Keratinocyte (primary cell): ENCODE results near the gene ZBTB20. TPM values are rescaled to one million over a fixed set of nuclear protein-coding genes. Genes with fewer than 3 reads are reported as not detected.

ENCODE experiments used
- DNase-seq: peaks from one replicate; pipeline ENCODE4 v3.0.0-alpha.2; 2011; ENCODE audit warnings: low read depth, missing footprints, low spot score
- FAIRE-seq: peaks from 2 replicates; lab custom pipeline; 2011; peaks lifted over from hg19 to GRCh38; lab: Jason Lieb, UNC
- H2AFZ ChIP-seq: 2 replicates; pipeline ENCODE4 v1.6.0; 2012; ENCODE audit warnings: low read length, control low read depth, inconsistent platforms; ENCODE audit not compliant: control insufficient read depth
- H3K27ac ChIP-seq: 2 replicates; pipeline ENCODE4 v1.5.1; 2011; ENCODE audit warnings: low read length; ENCODE audit not compliant: control insufficient read depth, insufficient read depth
- H3K27me3 ChIP-seq: 3 replicates; pipeline ENCODE4 v1.6.0; 2011; ENCODE audit warnings: low read length; ENCODE audit not compliant: control insufficient read depth, insufficient read depth; ENCODE audit errors: extremely low read depth
- H3K36me3 ChIP-seq, 2 experiments: 2 replicates in 1 of 2; 3 replicates in 1 of 2; pipeline ENCODE4 v1.5.1; 2011; ENCODE audit warnings: low read length in 2 of 2, mild to moderate bottlenecking in 1 of 2; ENCODE audit not compliant: control insufficient read depth in 2 of 2, insufficient read depth in 2 of 2; ENCODE audit errors: extremely low read depth in 1 of 2
- H3K4me1 ChIP-seq: 3 replicates; pipeline ENCODE4 v1.5.1; 2011; ENCODE audit warnings: low read length; ENCODE audit not compliant: control insufficient read depth, insufficient read depth; ENCODE audit errors: extremely low read depth
- H3K4me2 ChIP-seq: 3 replicates; pipeline ENCODE4 v1.6.0; 2011; ENCODE audit warnings: low read depth, low read length; ENCODE audit not compliant: control insufficient read depth, insufficient read depth; ENCODE audit errors: extremely low read depth
- H3K4me3 ChIP-seq, 3 experiments: fragments of 200-600 bp in 1 of 3; sonication (generic) in 1 of 3; 2 replicates in 2 of 3; 3 replicates in 1 of 3; pipeline ENCODE4 v1.5.1; 2011 to 2016; ENCODE audit warnings: low read length in 3 of 3, mild to moderate bottlenecking in 3 of 3, control low read depth in 2 of 3, inconsistent platforms in 1 of 3, low read depth in 1 of 3, mixed read lengths in 1 of 3, mixed run types in 1 of 3, moderate library complexity in 1 of 3; ENCODE audit not compliant: control insufficient read depth in 2 of 3, insufficient read depth in 2 of 3; ENCODE audit errors: extremely low read depth in 1 of 3
- H3K79me2 ChIP-seq: 2 replicates; pipeline ENCODE4 v1.6.0; 2012; ENCODE audit warnings: low read length; ENCODE audit not compliant: control insufficient read depth, insufficient read depth
- H3K9ac ChIP-seq: 3 replicates; pipeline ENCODE4 v1.6.0; 2011; ENCODE audit warnings: low read length; ENCODE audit not compliant: control insufficient read depth, insufficient read depth; ENCODE audit errors: extremely low read depth
- H3K9me1 ChIP-seq: 3 replicates; pipeline ENCODE4 v1.6.0; 2011; ENCODE audit warnings: low read length; ENCODE audit not compliant: control insufficient read depth, insufficient read depth; ENCODE audit errors: extremely low read depth
- H3K9me3 ChIP-seq: 2 replicates; pipeline ENCODE4 v1.5.1; 2012; ENCODE audit warnings: low read depth, low read length; ENCODE audit not compliant: control insufficient read depth
- H4K20me1 ChIP-seq: 3 replicates; pipeline ENCODE4 v1.6.0; 2011; ENCODE audit warnings: low read length; ENCODE audit not compliant: control insufficient read depth, insufficient read depth; ENCODE audit errors: extremely low read depth
- EZH2 ChIP-seq: IDR thresholded peaks from one replicate; pipeline ENCODE4 v1.6.1; 2012; ENCODE audit warnings: inconsistent platforms, mild to moderate bottlenecking, low read length, moderate library complexity
- dilution Hi-C: fragments of 300-500 bp; cut with MboI; formaldehyde crosslinking; loops from one replicate; pipeline ENCODE4 v1.7.0; 2020; ENCODE audit warnings: low sequenced_read_pairs; ENCODE audit not compliant: extremely low pct_ligation_motif_present
- polyA plus RNA-seq, 5 experiments: library from polyadenylated mRNA; depleted of rRNA in 3 of 5; stranded (reverse) in 3 of 5; stranded (forward) in 1 of 5; unstranded in 1 of 5; fragments of >200 nt; gene quantifications; 1 replicate in 1 of 5; 2 replicates in 3 of 5; 3 replicates in 1 of 5; pipeline versions ENCODE4 v1.2.1 to v1.2.3, GENCODE V29; 2011 to 2012; ENCODE audit warnings: missing spikeins in 2 of 5, low read depth in 1 of 5, low replicate concordance in 1 of 5
- TF ChIP-seq, protein P1 (sequence below), 3 experiments: IDR thresholded peaks in 1 of 3; conservative IDR thresholded peaks in 1 of 3; optimal IDR thresholded peaks in 1 of 3; 2 replicates in 2 of 3; 3 replicates in 1 of 3; pipeline versions ENCODE3 to v1.5.1; 2011; ENCODE audit warnings: low read length in 3 of 3, mild to moderate bottlenecking in 3 of 3, moderate library complexity in 2 of 3, control low read depth in 1 of 3, inconsistent platforms in 1 of 3; ENCODE audit not compliant: insufficient read depth in 2 of 3; ENCODE audit errors: extremely low read depth in 1 of 3

The ZBTB20 gene
- polyA plus RNA-seq, 1 donor (not counting 4 experiments of a cell fraction or from before 2014, with no cell fraction given), result 0.52 TPM

DNA sequence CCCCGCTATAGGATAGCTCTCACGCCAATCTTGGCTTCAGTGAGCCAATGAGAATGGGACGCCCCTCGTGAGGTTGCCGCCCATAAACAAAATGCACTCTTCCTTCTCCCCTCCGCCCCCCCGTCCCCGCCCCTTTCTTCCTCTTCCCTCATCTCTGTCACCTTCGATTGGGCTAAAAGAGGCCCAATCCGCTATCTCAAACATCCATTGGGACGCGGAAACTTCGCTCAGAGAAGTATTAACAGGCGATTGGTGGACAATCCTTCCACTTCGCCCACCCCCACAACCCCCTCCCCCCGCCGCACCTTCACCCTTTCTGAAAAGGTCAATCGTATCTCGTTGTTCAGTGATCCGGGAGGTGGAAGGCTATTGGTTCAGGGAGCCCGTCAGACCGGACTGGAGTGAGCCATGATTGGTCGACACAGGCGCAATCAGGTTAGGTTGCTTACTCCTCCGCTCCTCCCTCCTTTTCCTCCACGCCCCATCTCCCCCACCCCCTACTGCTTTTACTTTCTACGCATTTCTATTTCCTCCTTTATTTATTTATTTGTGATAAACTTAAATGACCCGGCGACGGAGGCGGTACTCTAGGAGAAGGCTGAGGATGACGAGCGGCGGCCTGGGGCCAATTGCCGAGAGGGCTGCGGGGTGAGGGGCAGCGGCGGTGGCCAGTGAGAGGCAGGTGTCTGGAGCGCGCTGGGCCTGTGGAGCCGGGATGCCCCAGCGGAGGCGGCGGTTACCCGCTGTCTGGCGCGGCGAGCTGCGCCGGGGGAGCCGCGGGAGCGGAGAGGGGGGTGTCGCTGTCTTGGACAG is 447 bp upstream of the ZBTB20 start:
- H4K20me1 ChIP-seq, result no peaks in the 10 kb centered on the region
- FAIRE-seq (peak; percentile 95), DNase-seq (peak; percentile 91)
- peaks cover 6% of the 10 kb centered on the region for H3K4me1 ChIP-seq
- no peaks in the 10 kb centered on the region for H3K9me3 ChIP-seq
- no peaks in the 10 kb centered on the region for H3K9me1 ChIP-seq
- no peaks in the 10 kb centered on the region for H3K27me3 ChIP-seq
- TF ChIP-seq, protein P1, sequence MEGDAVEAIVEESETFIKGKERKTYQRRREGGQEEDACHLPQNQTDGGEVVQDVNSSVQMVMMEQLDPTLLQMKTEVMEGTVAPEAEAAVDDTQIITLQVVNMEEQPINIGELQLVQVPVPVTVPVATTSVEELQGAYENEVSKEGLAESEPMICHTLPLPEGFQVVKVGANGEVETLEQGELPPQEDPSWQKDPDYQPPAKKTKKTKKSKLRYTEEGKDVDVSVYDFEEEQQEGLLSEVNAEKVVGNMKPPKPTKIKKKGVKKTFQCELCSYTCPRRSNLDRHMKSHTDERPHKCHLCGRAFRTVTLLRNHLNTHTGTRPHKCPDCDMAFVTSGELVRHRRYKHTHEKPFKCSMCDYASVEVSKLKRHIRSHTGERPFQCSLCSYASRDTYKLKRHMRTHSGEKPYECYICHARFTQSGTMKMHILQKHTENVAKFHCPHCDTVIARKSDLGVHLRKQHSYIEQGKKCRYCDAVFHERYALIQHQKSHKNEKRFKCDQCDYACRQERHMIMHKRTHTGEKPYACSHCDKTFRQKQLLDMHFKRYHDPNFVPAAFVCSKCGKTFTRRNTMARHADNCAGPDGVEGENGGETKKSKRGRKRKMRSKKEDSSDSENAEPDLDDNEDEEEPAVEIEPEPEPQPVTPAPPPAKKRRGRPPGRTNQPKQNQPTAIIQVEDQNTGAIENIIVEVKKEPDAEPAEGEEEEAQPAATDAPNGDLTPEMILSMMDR (optimal IDR thresholded peaks at IDR 0.05 in 1 of 3, IDR thresholded peaks at IDR 0.05 in 1 of 3, conservative IDR thresholded peaks at IDR 0.05 in 1 of 3; ENCODE audit: extremely low read depth in 1 of 3, insufficient read depth in 2 of 3, low read length in 3 of 3), result no peak
- no peak for TF ChIP-seq EZH2
- H3K27ac ChIP-seq, result peak overlapping the region; percentile 92
- H2AFZ ChIP-seq, result peak overlapping the region; percentile 88
- H3K4me3 ChIP-seq, result peak overlapping the region; percentile 76 to 84 (median 76)
- no peaks in the 10 kb centered on the region for H3K79me2 ChIP-seq
- H3K36me3 ChIP-seq, result no peaks in the 10 kb centered on the region
- dilution Hi-C loops, result no loop called here
- H3K4me2 ChIP-seq, result peak overlapping the region; percentile 82
- peak overlapping the region; percentile 84 for H3K9ac ChIP-seq

DNA sequence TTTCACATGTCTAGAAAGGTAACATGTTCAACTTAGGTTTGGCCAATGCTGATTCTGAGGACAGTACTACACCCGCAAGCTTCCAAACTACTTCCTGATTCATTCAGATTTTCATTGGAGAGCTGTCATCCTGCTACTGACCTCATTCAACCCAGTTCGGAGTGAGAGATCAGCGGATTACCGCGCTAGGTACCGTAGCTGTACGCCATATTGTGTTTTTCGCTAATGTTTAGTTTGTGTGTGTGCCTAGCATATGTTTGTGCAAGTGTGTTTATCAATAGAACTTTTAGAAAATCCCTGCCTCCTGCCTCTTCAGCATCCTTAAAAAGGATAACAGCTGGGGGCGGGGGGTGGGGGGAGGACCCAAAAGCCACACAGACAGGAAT is 1.1 kb downstream of the ZBTB20 start:
- TF ChIP-seq, protein P1 (optimal IDR thresholded peaks at IDR 0.05 in 1 of 3, IDR thresholded peaks at IDR 0.05 in 1 of 3, conservative IDR thresholded peaks at IDR 0.05 in 1 of 3; ENCODE audit: extremely low read depth in 1 of 3, insufficient read depth in 2 of 3, low read length in 3 of 3), result no peak
- no peak for TF ChIP-seq EZH2
- H3K4me2 ChIP-seq, result peak overlapping the region; percentile 53
- H3K9me3 ChIP-seq, result no peaks in the 10 kb centered on the region
- DNase-seq (no peak), FAIRE-seq (peak; percentile 93)
- H3K4me1 ChIP-seq, result peaks cover 6% of the 10 kb centered on the region
- H3K36me3 ChIP-seq, result no peaks in the 10 kb centered on the region
- H3K27me3 ChIP-seq, result no peaks in the 10 kb centered on the region
- H3K79me2 ChIP-seq, result no peaks in the 10 kb centered on the region
- peak overlapping the region; percentile 91 for H3K9ac ChIP-seq
- dilution Hi-C loops, result no loop called here
- H3K27ac ChIP-seq, result peak overlapping the region; percentile 92
- no peaks in the 10 kb centered on the region for H3K9me1 ChIP-seq
- peak overlapping the region; percentile 76 to 96 (median 87) for H3K4me3 ChIP-seq
- peak overlapping the region; percentile 89 for H2AFZ ChIP-seq
- no peaks in the 10 kb centered on the region for H4K20me1 ChIP-seq
